SK-N-SH (cell line): ENCODE data around the gene VAMP1. TPM values are rescaled to one million over a fixed set of nuclear protein-coding genes. Genes with fewer than 3 reads are reported as not detected.

Source experiments
- CTCF ChIA-PET: fragments of 300-600, 350-600 bp; formaldehyde crosslinking; extraction: SDS; loops from one replicate; lab custom pipeline; 2021; lab: Yijun Ruan, JAX
- POLR2A ChIA-PET: fragments of 350-600 bp; sonication (Branson Sonifier 250); formaldehyde crosslinking; extraction: SDS; loops from one replicate; lab custom pipeline; 2020; ENCODE audit warnings: antibody characterized with exemption, inconsistent platforms; lab: Yijun Ruan, JAX
- DNase-seq: peaks from one replicate; pipeline ENCODE4 v3.0.0; 2012
- H2AFZ ChIP-seq: fragments of 200-600 bp; sonication (generic); 2 replicates; pipeline ENCODE4 v1.8.1; 2016; ENCODE audit warnings: antibody characterized with exemption, mild to moderate bottlenecking, low read depth
- H3F3A ChIP-seq: fragments of 200-600 bp; sonication (generic); replicated peaks from 2 replicates; pipeline ENCODE3; 2016; ENCODE audit warnings: antibody characterized with exemption, mild to moderate bottlenecking; ENCODE audit not compliant: insufficient read depth
- H3K27ac ChIP-seq, 2 experiments: fragments of 200-500 bp in 1 of 2; fragments of 200-600 bp in 1 of 2; sonication (Bioruptor generic) in 1 of 2; sonication (generic), shearing (Covaris generic) in 1 of 2; 2 replicates each; pipeline versions ENCODE4 v1.5.1 to v1.6.1; 2014 to 2016; ENCODE audit warnings: low read depth in 2 of 2, inconsistent platforms in 1 of 2, low read length in 1 of 2, mild to moderate bottlenecking in 1 of 2, mixed read lengths in 1 of 2
- H3K27me3 ChIP-seq: fragments of 200-600 bp; sonication (generic), shearing (Covaris generic); 2 replicates; pipeline ENCODE4 v1.6.1; 2016; ENCODE audit warnings: mixed run types; ENCODE audit not compliant: insufficient read depth
- H3K36me3 ChIP-seq, 2 experiments: fragments of 200-500 bp in 1 of 2; fragments of 200-600 bp in 1 of 2; sonication (Bioruptor generic) in 1 of 2; sonication (generic) in 1 of 2; replicated peaks in 1 of 2; 2 replicates each; pipeline versions ENCODE3 to v1.5.1; 2014 to 2016; ENCODE audit warnings: low read length in 1 of 2, mild to moderate bottlenecking in 1 of 2; ENCODE audit not compliant: insufficient read depth in 2 of 2, control insufficient read depth in 1 of 2
- H3K4me1 ChIP-seq, 2 experiments: fragments of 200-500 bp in 1 of 2; fragments of 200-600 bp in 1 of 2; sonication (Bioruptor generic) in 1 of 2; sonication (generic), shearing (Covaris generic) in 1 of 2; 2 replicates each; pipeline versions ENCODE4 v1.5.1 to v1.6.1; 2014 to 2016; ENCODE audit warnings: low read depth in 1 of 2, low read length in 1 of 2, mixed run types in 1 of 2; ENCODE audit not compliant: insufficient read depth in 2 of 2, control insufficient read depth in 1 of 2
- H3K4me2 ChIP-seq: fragments of 200-600 bp; sonication (generic), shearing (Covaris generic); 2 replicates; pipeline ENCODE4 v1.6.1; 2017; ENCODE audit warnings: mixed run types
- H3K4me3 ChIP-seq, 2 experiments: fragments of 200-500 bp in 1 of 2; fragments of 200-600 bp in 1 of 2; sonication (Bioruptor generic) in 1 of 2; sonication (generic), shearing (Covaris generic) in 1 of 2; 2 replicates each; pipeline versions ENCODE4 v1.5.1 to v1.8.1; 2014 to 2016; ENCODE audit warnings: low read depth in 2 of 2, inconsistent platforms in 1 of 2, low read length in 1 of 2, mild to moderate bottlenecking in 1 of 2, mixed read lengths in 1 of 2, moderate library complexity in 1 of 2
- H3K79me2 ChIP-seq: fragments of 200-600 bp; sonication (generic); 2 replicates; pipeline ENCODE4 v1.8.1; 2017; ENCODE audit warnings: mild to moderate bottlenecking; ENCODE audit not compliant: insufficient read depth
- H3K9ac ChIP-seq: fragments of 200-600 bp; sonication (generic); 2 replicates; pipeline ENCODE4 v1.6.1; 2017; ENCODE audit warnings: mixed run types
- H3K9me2 ChIP-seq: fragments of 200-600 bp; sonication (generic); 2 replicates; pipeline ENCODE4 v1.6.1; 2017; ENCODE audit warnings: mixed run types
- H3K9me3 ChIP-seq: fragments of 200-600 bp; sonication (generic); 2 replicates; pipeline ENCODE4 v1.6.1; 2017; ENCODE audit warnings: mixed run types, mild to moderate bottlenecking, moderate library complexity
- H4K20me1 ChIP-seq: fragments of 200-600 bp; sonication (generic); 2 replicates; pipeline ENCODE4 v1.6.1; 2017; ENCODE audit warnings: mild to moderate bottlenecking, mixed run types; ENCODE audit not compliant: insufficient read depth
- ELF1 ChIP-seq: IDR thresholded peaks from 2 replicates; pipeline ENCODE4 v1.4.0; 2012
- EP300 ChIP-seq, 2 experiments: IDR thresholded peaks; 2 replicates each; pipeline versions ENCODE4 v1.4.0 to v1.6.1; 2012; ENCODE audit warnings: borderline replicate concordance in 1 of 2, low read depth in 1 of 2, low read length in 1 of 2
- EZH2phosphoT487 ChIP-seq: fragments of 200-600 bp; sonication (generic); IDR thresholded peaks from 2 replicates; pipeline ENCODE4 v1.6.1; 2017; ENCODE audit warnings: low read depth, mixed run types, mild to moderate bottlenecking, antibody characterized with exemption, moderate library complexity, borderline replicate concordance
- FOSL2 ChIP-seq: IDR thresholded peaks from 2 replicates; pipeline ENCODE4 v1.4.0; 2012; ENCODE audit warnings: low read depth, mild to moderate bottlenecking, moderate library complexity, borderline replicate concordance
- JUND ChIP-seq: IDR thresholded peaks from 2 replicates; pipeline ENCODE4 v1.4.0; 2012
- MAX ChIP-seq: IDR thresholded peaks from 2 replicates; pipeline ENCODE4 v1.4.0; 2012; ENCODE audit warnings: low read depth
- NFIC ChIP-seq: IDR thresholded peaks from 2 replicates; pipeline ENCODE4 v1.4.0; 2012; ENCODE audit warnings: borderline replicate concordance
- NRF1 ChIP-seq: IDR thresholded peaks from 2 replicates; pipeline ENCODE4 v1.6.1; 2012; ENCODE audit warnings: low read depth, mild to moderate bottlenecking, low read length
- PBX3 ChIP-seq: IDR thresholded peaks from 2 replicates; pipeline ENCODE4; 2012
- RAD21 ChIP-seq: IDR thresholded peaks from 2 replicates; pipeline ENCODE4 v1.6.1; 2012; ENCODE audit warnings: mild to moderate bottlenecking, low read length
- RFX5 ChIP-seq: IDR thresholded peaks from 2 replicates; pipeline ENCODE4 v1.6.1; 2012; ENCODE audit warnings: mild to moderate bottlenecking, improper control_type of control experiment, low read length
- RXRA ChIP-seq: IDR thresholded peaks from 2 replicates; pipeline ENCODE4 v1.4.0; 2012; ENCODE audit warnings: low read depth, mild to moderate bottlenecking, borderline replicate concordance
- SIN3A ChIP-seq: IDR thresholded peaks from 2 replicates; pipeline ENCODE4 v1.6.1; 2012; ENCODE audit warnings: low read depth, mild to moderate bottlenecking, low read length, moderate library complexity, borderline replicate concordance
- TCF12 ChIP-seq: IDR thresholded peaks from 2 replicates; pipeline ENCODE4 v1.4.0; 2012
- USF2 ChIP-seq: fragments of 150-350 bp; IDR thresholded peaks from 2 replicates; pipeline ENCODE4 v1.6.1; 2017; ENCODE audit warnings: antibody characterized with exemption, low read length, low read depth, borderline replicate concordance
- YY1 ChIP-seq: IDR thresholded peaks from 2 replicates; pipeline ENCODE4 v1.4.0; 2012; ENCODE audit warnings: low read depth, mild to moderate bottlenecking
- ZBTB33 ChIP-seq: IDR thresholded peaks from 2 replicates; pipeline ENCODE4 v1.4.0; 2012; ENCODE audit warnings: low read depth, borderline replicate concordance
- WGBS: methylation state at CpG from one replicate; pipeline ENCODE4 v1.1.6; 2017; ENCODE audit warnings: low lambda C conversion rate; 5-methylcytosine and 5-hydroxymethylcytosine counted together
- polyA plus RNA-seq, 3 experiments: library from polyadenylated mRNA; depleted of rRNA; stranded (reverse); fragments of >200 nt; gene quantifications; 2 replicates each; pipeline ENCODE4 v1.2.3, GENCODE V29; 2012

The VAMP1 gene
- polyA plus RNA-seq, 1 of the 3 experiments (the other 2 are of a cell fraction), result 36.8 TPM

GRCh38 chr12:6418796-6419195 lies 51.7 kb downstream of the VAMP1 start:
- Histone ChIP-seq H3K27ac (no peak overlapping the region), H3F3A (no peaks in the 10 kb centered on the region), H3K79me2 (no peaks in the 10 kb centered on the region), H2AFZ (no peak overlapping the region), H4K20me1 (no peaks in the 10 kb centered on the region), H3K9me3 (no peaks in the 10 kb centered on the region), H3K36me3 (no peaks in the 10 kb centered on the region), H3K9me2 (no peaks in the 10 kb centered on the region), H3K4me2 (no peak overlapping the region), H3K4me1 (no peaks in the 10 kb centered on the region), H3K9ac (no peak overlapping the region), H3K27me3 (no peaks in the 10 kb centered on the region), H3K4me3 (no peak overlapping the region)
- no peak for TF ChIP-seq PBX3
- no peak for TF ChIP-seq RFX5
- TF ChIP-seq FOSL2, result no peak
- TF ChIP-seq JUND, result no peak
- TF ChIP-seq TCF12, result no peak
- TF ChIP-seq MAX, result no peak
- no peak for TF ChIP-seq NFIC
- TF ChIP-seq EZH2phosphoT487, result no peak
- TF ChIP-seq RXRA, result no peak
- no peak for TF ChIP-seq YY1
- TF ChIP-seq EP300 (IDR thresholded peaks at IDR 0.05; ENCODE audit: borderline replicate concordance in 1 of 2, low read depth in 1 of 2, low read length in 1 of 2), result no peak
- TF ChIP-seq NRF1, result no peak
- no peak for TF ChIP-seq USF2
- WGBS, result 85% methylated on average over 6 of the region's 6 CpGs
- CTCF ChIA-PET, result interaction anchor here (1.0 to 1.1 kb wide), 2 partner anchors 46 to 430 kb away, joined by 3 read pairs; no protein-coding TSS in a partner anchor
- POLR2A ChIA-PET, result no interaction called here
- no peak for DNase-seq

- DNase-seq, result no peak
- no peaks in the 10 kb centered on the region for H3K4me1 ChIP-seq
- 49% methylated on average over 3 of the region's 3 CpGs for WGBS
These were observed 53.9 kb downstream of the VAMP1 start for GRCh38 chr12:6416596-6416995.

More at GRCh38 chr12:6416596-6416995, 53.9 kb downstream of the VAMP1 start:
- Histone ChIP-seq H3K9me3 (no peaks in the 10 kb centered on the region), H3K9ac (no peak overlapping the region), H3K4me3 (no peak overlapping the region), H3K4me2 (no peak overlapping the region), H3F3A (no peaks in the 10 kb centered on the region), H3K27me3 (no peaks in the 10 kb centered on the region), H3K9me2 (no peaks in the 10 kb centered on the region), H3K36me3 (no peaks in the 10 kb centered on the region), H3K27ac (no peak overlapping the region), H3K79me2 (no peaks in the 10 kb centered on the region), H4K20me1 (no peaks in the 10 kb centered on the region), H2AFZ (no peak overlapping the region)
- TF ChIP-seq ELF1, result no peak
- TF ChIP-seq RFX5, result no peak
- TF ChIP-seq EZH2phosphoT487, result no peak
- TF ChIP-seq ZBTB33, result no peak
- no peak for TF ChIP-seq SIN3A
- no peak for TF ChIP-seq NFIC
- TF ChIP-seq RAD21, result no peak
- TF ChIP-seq TCF12, result no peak
- ChIA-PET POLR2A (no interaction called here), CTCF (no interaction called here)
